Measurements from ENCODE around the gene MANBA.

DNA sequence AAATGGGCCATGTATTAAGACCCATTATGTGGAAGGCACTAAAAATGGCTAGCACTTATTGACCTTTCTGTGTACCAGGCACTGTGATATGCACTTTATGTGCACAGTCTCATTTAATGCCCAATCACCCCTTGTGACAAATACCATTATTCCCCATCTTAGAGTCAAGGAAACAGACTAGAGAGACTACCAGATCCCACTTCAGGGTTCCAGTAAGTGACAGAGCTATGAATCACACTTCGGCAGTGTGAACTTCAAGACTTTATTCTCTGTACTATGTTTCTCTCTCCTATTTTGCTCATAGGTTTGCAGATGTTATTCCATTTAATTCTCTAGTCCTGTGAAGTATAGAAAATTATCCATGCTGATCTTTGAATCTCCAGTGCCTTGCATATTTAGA is 152.6 kb downstream of the MANBA start:
- TF ChIP-seq, protein P1, sequence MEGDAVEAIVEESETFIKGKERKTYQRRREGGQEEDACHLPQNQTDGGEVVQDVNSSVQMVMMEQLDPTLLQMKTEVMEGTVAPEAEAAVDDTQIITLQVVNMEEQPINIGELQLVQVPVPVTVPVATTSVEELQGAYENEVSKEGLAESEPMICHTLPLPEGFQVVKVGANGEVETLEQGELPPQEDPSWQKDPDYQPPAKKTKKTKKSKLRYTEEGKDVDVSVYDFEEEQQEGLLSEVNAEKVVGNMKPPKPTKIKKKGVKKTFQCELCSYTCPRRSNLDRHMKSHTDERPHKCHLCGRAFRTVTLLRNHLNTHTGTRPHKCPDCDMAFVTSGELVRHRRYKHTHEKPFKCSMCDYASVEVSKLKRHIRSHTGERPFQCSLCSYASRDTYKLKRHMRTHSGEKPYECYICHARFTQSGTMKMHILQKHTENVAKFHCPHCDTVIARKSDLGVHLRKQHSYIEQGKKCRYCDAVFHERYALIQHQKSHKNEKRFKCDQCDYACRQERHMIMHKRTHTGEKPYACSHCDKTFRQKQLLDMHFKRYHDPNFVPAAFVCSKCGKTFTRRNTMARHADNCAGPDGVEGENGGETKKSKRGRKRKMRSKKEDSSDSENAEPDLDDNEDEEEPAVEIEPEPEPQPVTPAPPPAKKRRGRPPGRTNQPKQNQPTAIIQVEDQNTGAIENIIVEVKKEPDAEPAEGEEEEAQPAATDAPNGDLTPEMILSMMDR (IDR thresholded peaks at IDR 0.05): no peak
- TF ChIP-seq POLR2A (IDR thresholded peaks at IDR 0.05): no peak

All from uterus (tissue), 2 donors.